DND-41 (cell line): ENCODE results near the gene ITPRIPL1.

Experiments
- ATAC-seq: fragments of 200-7000 bp; cut with Tn5 transposase; 3 replicates; pipeline ENCODE4 v1.9.1; 2021; ENCODE audit warnings: low read depth; ENCODE audit not compliant: insufficient read depth
- DNase-seq: peaks from one replicate; pipeline ENCODE4 v3.0.0-alpha.2; 2020
- H2AFZ ChIP-seq: 2 replicates; pipeline ENCODE4 v1.6.0; 2012; ENCODE audit warnings: low read depth, low read length
- H3K27ac ChIP-seq: 2 replicates; pipeline ENCODE4 v1.5.1; 2012; ENCODE audit warnings: low read length, inconsistent platforms
- H3K27me3 ChIP-seq: fragments of 200-600 bp; sonication (generic); 2 replicates; pipeline ENCODE4 v1.6.0; 2012; ENCODE audit warnings: low read length, mild to moderate bottlenecking, inconsistent platforms; ENCODE audit not compliant: insufficient read depth, poor library complexity
- H3K36me3 ChIP-seq: 2 replicates; pipeline ENCODE4 v1.5.1; 2012; ENCODE audit warnings: low read length, inconsistent platforms; ENCODE audit not compliant: insufficient read depth
- H3K4me1 ChIP-seq: 2 replicates; pipeline ENCODE4 v1.5.1; 2012; ENCODE audit warnings: mild to moderate bottlenecking, low read length; ENCODE audit not compliant: insufficient read depth
- H3K4me2 ChIP-seq: 2 replicates; pipeline ENCODE4 v1.6.0; 2012; ENCODE audit warnings: mild to moderate bottlenecking, moderate library complexity, low read length, inconsistent platforms; ENCODE audit not compliant: insufficient read depth
- H3K4me3 ChIP-seq, 2 experiments: fragments of 200-600 bp in 1 of 2; shearing (Covaris generic) in 1 of 2; 2 replicates each; pipeline ENCODE4 v1.5.1; 2012 to 2016; ENCODE audit warnings: inconsistent platforms in 2 of 2, low read length in 2 of 2, mild to moderate bottlenecking in 2 of 2, low read depth in 1 of 2, moderate library complexity in 1 of 2
- H3K79me2 ChIP-seq: 2 replicates; pipeline ENCODE4 v1.6.0; 2012; ENCODE audit warnings: low read length, inconsistent platforms; ENCODE audit not compliant: insufficient read depth
- H3K9ac ChIP-seq: 2 replicates; pipeline ENCODE4 v1.6.0; 2012; ENCODE audit warnings: low read depth, mild to moderate bottlenecking, inconsistent platforms, low read length, moderate library complexity
- H3K9me3 ChIP-seq: 2 replicates; pipeline ENCODE4 v1.5.1; 2012; ENCODE audit warnings: low read length, moderate library complexity, mild to moderate bottlenecking, inconsistent platforms; ENCODE audit not compliant: insufficient read depth, severe bottlenecking
- H4K20me1 ChIP-seq: 2 replicates; pipeline ENCODE4 v1.6.0; 2012; ENCODE audit warnings: low read length; ENCODE audit not compliant: insufficient read depth
- EZH2 ChIP-seq: IDR thresholded peaks from 3 replicates; pipeline ENCODE4 v1.6.1; 2012; ENCODE audit warnings: borderline replicate concordance, low read depth, mild to moderate bottlenecking, moderate library complexity, low read length, inconsistent platforms; ENCODE audit not compliant: severe bottlenecking
- TF ChIP-seq, protein P1 (sequence below): IDR thresholded peaks from 2 replicates; pipeline ENCODE4 v1.5.1; 2012; ENCODE audit warnings: borderline replicate concordance, low read length, moderate library complexity, mild to moderate bottlenecking; ENCODE audit not compliant: poor library complexity, severe bottlenecking; ENCODE audit errors: extremely low read depth

Gene ITPRIPL1

DNA sequence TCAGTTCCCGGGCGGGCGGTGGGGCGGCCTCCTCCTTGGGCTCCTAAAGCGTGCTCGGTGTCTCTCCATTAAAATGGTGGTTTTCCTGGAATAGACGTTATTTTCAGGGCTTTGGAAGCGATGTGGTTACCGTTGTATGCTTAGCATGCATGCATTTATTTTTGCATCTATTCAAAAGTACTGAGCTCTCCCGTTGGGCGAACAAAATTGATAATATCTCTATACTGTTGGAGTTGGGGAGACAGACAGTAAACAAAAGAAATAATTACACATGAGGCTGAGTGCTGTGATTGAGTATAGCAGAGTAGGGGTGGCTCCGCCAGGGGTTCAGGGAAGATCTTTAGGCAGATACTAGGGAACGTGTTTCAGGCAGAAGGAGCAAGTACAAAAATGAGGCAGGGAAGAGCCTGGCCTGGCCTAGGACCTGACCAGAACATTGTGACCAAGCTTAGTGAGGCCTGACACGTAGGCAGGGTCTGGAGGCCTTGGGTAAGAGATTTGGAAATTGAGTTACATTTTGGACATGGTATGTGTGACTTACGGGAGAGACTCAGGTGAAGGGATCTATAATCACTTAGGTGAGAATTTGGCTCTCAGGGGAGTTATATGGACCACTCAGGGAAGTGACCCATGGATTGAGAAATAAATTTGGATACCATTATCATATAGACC, 11.1 kb downstream of the ITPRIPL1 start:
- H3K4me2 ChIP-seq = peak overlapping the region; percentile 94
- H2AFZ ChIP-seq = peak overlapping the region; percentile 72
- peaks cover 30% of the 10 kb centered on the region for H3K36me3 ChIP-seq
- H3K4me3 ChIP-seq = peak overlapping the region; percentile 69 to 95
- ATAC-seq (no peak), DNase-seq (no peak)
- H4K20me1 ChIP-seq = peaks cover 17% of the 10 kb centered on the region; the same call in 1 of the 2 replicates
- peak overlapping the region; percentile 86 for H3K9ac ChIP-seq
- H3K9me3 ChIP-seq = no peaks in the 10 kb centered on the region
- peaks cover 65% of the 10 kb centered on the region for H3K79me2 ChIP-seq
- H3K4me1 ChIP-seq = peaks cover 48% of the 10 kb centered on the region
- peak overlapping the region; percentile 98 for H3K27ac ChIP-seq
- TF ChIP-seq, protein P1, sequence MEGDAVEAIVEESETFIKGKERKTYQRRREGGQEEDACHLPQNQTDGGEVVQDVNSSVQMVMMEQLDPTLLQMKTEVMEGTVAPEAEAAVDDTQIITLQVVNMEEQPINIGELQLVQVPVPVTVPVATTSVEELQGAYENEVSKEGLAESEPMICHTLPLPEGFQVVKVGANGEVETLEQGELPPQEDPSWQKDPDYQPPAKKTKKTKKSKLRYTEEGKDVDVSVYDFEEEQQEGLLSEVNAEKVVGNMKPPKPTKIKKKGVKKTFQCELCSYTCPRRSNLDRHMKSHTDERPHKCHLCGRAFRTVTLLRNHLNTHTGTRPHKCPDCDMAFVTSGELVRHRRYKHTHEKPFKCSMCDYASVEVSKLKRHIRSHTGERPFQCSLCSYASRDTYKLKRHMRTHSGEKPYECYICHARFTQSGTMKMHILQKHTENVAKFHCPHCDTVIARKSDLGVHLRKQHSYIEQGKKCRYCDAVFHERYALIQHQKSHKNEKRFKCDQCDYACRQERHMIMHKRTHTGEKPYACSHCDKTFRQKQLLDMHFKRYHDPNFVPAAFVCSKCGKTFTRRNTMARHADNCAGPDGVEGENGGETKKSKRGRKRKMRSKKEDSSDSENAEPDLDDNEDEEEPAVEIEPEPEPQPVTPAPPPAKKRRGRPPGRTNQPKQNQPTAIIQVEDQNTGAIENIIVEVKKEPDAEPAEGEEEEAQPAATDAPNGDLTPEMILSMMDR = no peak
- no peak for TF ChIP-seq EZH2
- no peaks in the 10 kb centered on the region for H3K27me3 ChIP-seq

DNA sequence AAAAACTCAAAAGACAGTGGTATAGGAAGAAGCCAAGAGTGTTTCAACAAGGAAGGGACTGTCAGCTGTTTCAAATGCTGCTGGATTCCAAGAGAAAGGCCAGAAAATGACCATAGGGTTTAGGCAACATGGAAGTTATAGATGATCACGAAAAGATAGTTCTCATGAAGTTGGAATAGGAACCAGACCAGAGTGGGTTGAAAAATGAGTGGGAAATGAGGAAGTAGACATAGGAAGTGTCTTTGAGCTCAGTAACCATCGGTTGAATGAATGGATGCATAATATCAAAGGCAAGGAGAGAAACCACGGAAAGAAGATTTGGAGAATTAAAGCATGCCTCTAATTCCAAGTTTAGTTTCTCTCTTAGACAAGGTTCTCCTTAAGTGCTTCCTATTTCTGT, 11.8 kb downstream of the ITPRIPL1 start:
- no peaks in the 10 kb centered on the region for H3K9me3 ChIP-seq
- no peak overlapping the region for H2AFZ ChIP-seq
- H3K27me3 ChIP-seq = no peaks in the 10 kb centered on the region
- no peak for TF ChIP-seq EZH2
- TF ChIP-seq, protein P1 = no peak
- peak overlapping the region; percentile 98 for H3K27ac ChIP-seq
- ATAC-seq (no peak), DNase-seq (no peak)
- peaks cover 50% of the 10 kb centered on the region for H3K4me1 ChIP-seq
- peaks cover 23% of the 10 kb centered on the region; the same call in 1 of the 2 replicates for H4K20me1 ChIP-seq
- H3K36me3 ChIP-seq = peaks cover 36% of the 10 kb centered on the region
- peak overlapping the region; percentile 86 for H3K9ac ChIP-seq
- H3K79me2 ChIP-seq = peaks cover 71% of the 10 kb centered on the region
- H3K4me3 ChIP-seq = peak overlapping the region; percentile 69 to 95; a peak in 3 of 4 replicates
- H3K4me2 ChIP-seq = peak overlapping the region; percentile 94

DNA sequence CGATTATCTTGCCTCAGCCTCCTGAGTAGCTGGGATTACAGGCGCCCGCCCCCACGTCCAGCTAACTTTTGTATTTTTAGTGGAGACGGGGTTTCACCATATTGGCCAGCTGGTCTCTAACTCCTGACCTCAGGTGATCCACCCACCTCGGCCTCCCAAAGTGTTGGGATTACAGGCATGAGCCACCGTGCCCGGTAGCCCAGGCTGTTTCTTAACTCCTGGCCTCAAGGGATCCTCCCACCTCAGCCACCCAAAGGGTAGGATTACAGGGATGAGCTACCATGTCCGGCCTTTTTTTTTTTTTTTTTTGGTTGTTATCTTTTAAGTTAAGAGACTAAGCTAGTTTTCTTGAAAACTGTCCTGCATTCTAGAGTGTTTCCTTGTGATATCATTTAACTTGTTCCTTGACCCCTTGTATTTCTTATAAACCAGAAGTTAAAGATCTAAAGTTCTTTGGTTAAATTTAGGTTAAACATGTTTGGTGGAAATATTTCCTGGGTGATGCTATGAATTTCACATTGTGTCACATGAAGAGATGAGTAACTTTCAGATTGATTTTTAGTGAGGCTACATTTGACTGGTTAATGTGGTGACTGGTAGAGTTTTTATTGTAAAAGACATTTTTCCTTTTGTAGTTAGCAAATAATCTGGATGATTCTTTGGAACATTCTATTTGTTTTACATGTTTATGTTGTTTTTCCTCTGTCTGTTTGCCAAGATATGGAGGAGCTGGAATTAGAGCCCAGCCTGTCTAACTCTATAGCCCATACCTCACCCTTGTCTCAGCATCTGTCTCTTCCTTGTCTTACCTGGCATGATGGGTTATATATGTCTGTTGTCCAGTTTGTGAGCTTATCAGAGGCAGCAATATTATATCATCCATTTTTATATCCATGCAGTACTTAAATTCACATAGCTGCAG, 15.6 kb downstream of the ITPRIPL1 start:
- no peak for DNase-seq

More for the DNA sequence above, 15.6 kb downstream of the ITPRIPL1 start:
- Histone ChIP-seq H3K9ac (no peak overlapping the region), H4K20me1 (peaks cover 45% of the 10 kb centered on the region), H3K4me1 (peaks cover 36% of the 10 kb centered on the region), H3K36me3 (peaks cover 75% of the 10 kb centered on the region), H3K4me2 (no peak overlapping the region), H3K4me3 (no peak overlapping the region), H3K27ac (no peak overlapping the region), H3K27me3 (no peaks in the 10 kb centered on the region), H3K79me2 (peaks cover 98% of the 10 kb centered on the region), H2AFZ (no peak overlapping the region), H3K9me3 (no peaks in the 10 kb centered on the region)
- ATAC-seq = no peak
- no peak for TF ChIP-seq EZH2
- TF ChIP-seq, protein P1 = no peak
